ENCODE data around the gene LMOD1.
"Not testable (repeated sequence)": the region's sequence is repeated elsewhere in the genome, so short reads cannot be mapped to it uniquely, and the experiment has no call there.

LMOD1 gene

GRCh38 chr1:201890806-201891450, 55.4 kb downstream of the LMOD1 start:
- no peak for DNase-seq

GRCh38 chr1:201890223-201890622, 56.1 kb downstream of the LMOD1 start:
- no peak for DNase-seq

GRCh38 chr1:201889090-201889968, 57.0 kb downstream of the LMOD1 start:
- DNase-seq = no peak

- DNase-seq = peak; percentile 38
Measured at GRCh38 chr1:201888282-201889089, 57.9 kb downstream of the LMOD1 start, which contains the start of gene SHISA4. SHISA4 (plus strand) TSS chr1:201888898; CDS start chr1:201888995, 97 bp downstream.

GRCh38 chr1:201887116-201887866, 59.1 kb downstream of the LMOD1 start:
- no peak for DNase-seq

GRCh38 chr1:201886103-201886885, 60.1 kb downstream of the LMOD1 start:
- DNase-seq = no peak

- peak; percentile 34 for DNase-seq
Measured at GRCh38 chr1:201885531-201886075, 60.7 kb downstream of the LMOD1 start.

- no peak for DNase-seq
Measured at GRCh38 chr1:201884425-201884824, 61.9 kb downstream of the LMOD1 start.

GRCh38 chr1:201883786-201884185, 62.6 kb downstream of the LMOD1 start:
- DNase-seq = no peak

GRCh38 chr1:201883266-201883665, 63.1 kb downstream of the LMOD1 start:
- no peak for DNase-seq

- DNase-seq = peak; percentile 91
Measured at GRCh38 chr1:201882665-201883132, 63.6 kb downstream of the LMOD1 start.

GRCh38 chr1:201881617-201882016, 64.7 kb downstream of the LMOD1 start:
- DNase-seq = no peak

- no peak for DNase-seq
Measured at GRCh38 chr1:201880928-201881571, 65.3 kb downstream of the LMOD1 start.

- DNase-seq = peak; percentile 53
Measured at GRCh38 chr1:201877877-201878401, 68.4 kb downstream of the LMOD1 start.

- DNase-seq = no peak
Measured at GRCh38 chr1:201876148-201876818, 70.1 kb downstream of the LMOD1 start.

GRCh38 chr1:201874672-201875071, 71.7 kb downstream of the LMOD1 start:
- no peak for DNase-seq

GRCh38 chr1:201870397-201870796, 76.0 kb downstream of the LMOD1 start:
- DNase-seq = peak; percentile 23

GRCh38 chr1:201861448-201861847, 84.9 kb downstream of the LMOD1 start:
- DNase-seq = no peak

- DNase-seq = no peak
Measured at GRCh38 chr1:201859424-201859823, 86.9 kb downstream of the LMOD1 start.

GRCh38 chr1:201856722-201857121, 89.6 kb downstream of the LMOD1 start:
- not testable (repeated sequence) for DNase-seq

Data from fibroblast of skin of right quadriceps (primary cell).